ENCODE measurements around the gene AP1G1. TPM values are rescaled to one million over a fixed set of nuclear protein-coding genes. Genes with fewer than 3 reads are reported as not detected.

AP1G1 gene
- total RNA-seq, 2 experiments from 2014 or later = 53.9 to 57.4 TPM

DNA sequence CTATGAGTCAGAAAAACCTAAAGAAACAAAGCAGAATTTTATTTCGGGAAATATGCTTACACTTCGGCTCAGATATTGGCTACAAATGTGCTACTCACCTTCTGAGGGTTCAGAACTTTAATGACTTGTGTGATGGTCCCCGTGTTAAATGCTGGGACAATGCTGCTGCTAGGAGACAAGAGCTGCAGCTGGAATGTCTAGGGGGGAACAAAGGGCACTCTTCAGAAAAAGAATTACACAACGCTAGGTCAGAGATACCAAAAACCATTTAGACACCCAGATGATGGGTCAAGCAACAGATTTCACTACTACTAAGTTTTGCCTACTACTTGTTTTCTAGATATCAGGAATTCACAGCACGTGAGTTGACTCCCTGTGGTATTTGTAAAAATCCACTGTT is 74.1 kb downstream of the AP1G1 start:
- Mint-ChIP-seq H3K36me3 (ENCODE audit: low read depth) (peaks cover 47% of the 10 kb centered on the region), H3K4me1 (ENCODE audit: low read depth) (peaks cover 6% of the 10 kb centered on the region), H3K27ac (no peak overlapping the region), H3K27me3 (no peaks in the 10 kb centered on the region), H3K4me3 (no peak overlapping the region), H3K9me3 (no peaks in the 10 kb centered on the region)
- intact Hi-C loops (cut with micrococcal nuclease) = no loop called here
- ATAC-seq (no peak), DNase-seq (no peak)
- CTCF ChIA-PET = interaction anchor here (2.0 to 3.2 kb wide), 2 partner anchors 124 to 227 kb away, joined by 5 to 14 read pairs; no protein-coding TSS in a partner anchor
- POLR2A ChIA-PET = no interaction called here
- TF ChIP-seq, protein P1, sequence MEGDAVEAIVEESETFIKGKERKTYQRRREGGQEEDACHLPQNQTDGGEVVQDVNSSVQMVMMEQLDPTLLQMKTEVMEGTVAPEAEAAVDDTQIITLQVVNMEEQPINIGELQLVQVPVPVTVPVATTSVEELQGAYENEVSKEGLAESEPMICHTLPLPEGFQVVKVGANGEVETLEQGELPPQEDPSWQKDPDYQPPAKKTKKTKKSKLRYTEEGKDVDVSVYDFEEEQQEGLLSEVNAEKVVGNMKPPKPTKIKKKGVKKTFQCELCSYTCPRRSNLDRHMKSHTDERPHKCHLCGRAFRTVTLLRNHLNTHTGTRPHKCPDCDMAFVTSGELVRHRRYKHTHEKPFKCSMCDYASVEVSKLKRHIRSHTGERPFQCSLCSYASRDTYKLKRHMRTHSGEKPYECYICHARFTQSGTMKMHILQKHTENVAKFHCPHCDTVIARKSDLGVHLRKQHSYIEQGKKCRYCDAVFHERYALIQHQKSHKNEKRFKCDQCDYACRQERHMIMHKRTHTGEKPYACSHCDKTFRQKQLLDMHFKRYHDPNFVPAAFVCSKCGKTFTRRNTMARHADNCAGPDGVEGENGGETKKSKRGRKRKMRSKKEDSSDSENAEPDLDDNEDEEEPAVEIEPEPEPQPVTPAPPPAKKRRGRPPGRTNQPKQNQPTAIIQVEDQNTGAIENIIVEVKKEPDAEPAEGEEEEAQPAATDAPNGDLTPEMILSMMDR (IDR thresholded peaks at IDR 0.05) = no peak

DNA sequence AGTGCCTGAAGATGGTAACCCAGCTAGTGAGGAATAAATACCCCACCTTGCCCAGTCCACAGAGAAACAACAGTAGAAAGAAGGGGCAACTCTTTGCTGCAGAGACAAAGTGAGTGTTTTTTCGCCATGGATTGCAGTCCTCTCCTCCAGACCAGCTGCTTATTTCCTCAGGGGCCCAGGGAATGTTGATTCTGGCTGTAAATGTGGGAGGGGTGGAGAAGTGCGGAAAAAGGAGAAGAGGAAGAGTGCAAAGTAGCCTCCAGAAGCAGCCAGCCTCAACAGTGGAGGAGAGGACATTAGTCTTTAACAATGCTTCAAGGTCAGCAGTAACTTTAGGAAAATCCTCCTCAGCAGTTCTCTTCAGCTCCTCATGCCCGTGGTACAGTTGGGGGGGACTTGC is 76.0 kb downstream of the AP1G1 start:
- Mint-ChIP-seq H3K4me3 (no peak overlapping the region), H3K36me3 (ENCODE audit: low read depth) (peaks cover 33% of the 10 kb centered on the region), H3K27me3 (no peaks in the 10 kb centered on the region), H3K9me3 (no peaks in the 10 kb centered on the region), H3K4me1 (ENCODE audit: low read depth) (peaks cover 8% of the 10 kb centered on the region), H3K27ac (no peak overlapping the region)
- CTCF ChIA-PET = interaction anchor here (3.2 kb wide), 1 partner anchor 229 kb away, joined by 14 read pairs; no protein-coding TSS in a partner anchor
- TF ChIP-seq, protein P1 (IDR thresholded peaks at IDR 0.05) = no peak
- ATAC-seq (no peak), DNase-seq (no peak)
- POLR2A ChIA-PET = no interaction called here
- intact Hi-C loops (cut with micrococcal nuclease) = no loop called here

DNA sequence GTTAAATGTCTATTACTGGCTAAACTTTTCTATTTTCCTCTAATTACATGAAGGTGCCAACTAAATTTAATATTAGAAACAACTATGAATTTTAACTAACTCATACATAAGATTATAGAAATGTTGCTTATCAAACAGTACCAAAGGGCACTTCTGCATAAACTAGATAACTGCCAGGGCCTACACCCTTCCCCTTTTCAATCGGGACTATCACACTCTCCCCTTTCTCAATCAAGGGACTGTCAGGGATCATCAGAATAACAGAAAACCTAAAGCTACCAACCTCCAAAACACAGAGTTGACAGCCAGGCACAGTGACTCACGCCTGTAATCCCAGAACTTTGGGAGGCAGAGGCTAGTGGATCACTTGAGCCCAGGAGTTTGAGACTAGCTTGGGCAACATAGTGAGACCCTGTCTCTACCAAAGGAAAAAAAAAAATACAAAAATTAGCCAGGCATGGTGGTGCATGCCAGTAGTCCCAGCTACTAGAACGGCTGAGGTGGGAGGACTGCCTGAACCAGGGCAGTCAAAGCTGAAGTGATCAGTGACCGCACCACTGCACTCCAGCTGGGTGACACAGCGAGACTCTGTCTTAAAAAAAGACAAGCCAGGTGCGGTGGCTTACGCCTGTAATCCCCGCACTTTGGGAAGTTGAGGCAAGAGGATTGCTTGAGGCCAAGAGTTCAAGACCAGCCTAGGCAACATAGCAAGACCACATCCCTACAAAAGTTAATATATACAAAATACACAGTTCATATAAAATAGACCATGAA is 80.9 kb downstream of the AP1G1 start:
- no peak overlapping the region for H3K4me3 Mint-ChIP-seq
- TF ChIP-seq, protein P1 (IDR thresholded peaks at IDR 0.05) = no peak

DNA sequence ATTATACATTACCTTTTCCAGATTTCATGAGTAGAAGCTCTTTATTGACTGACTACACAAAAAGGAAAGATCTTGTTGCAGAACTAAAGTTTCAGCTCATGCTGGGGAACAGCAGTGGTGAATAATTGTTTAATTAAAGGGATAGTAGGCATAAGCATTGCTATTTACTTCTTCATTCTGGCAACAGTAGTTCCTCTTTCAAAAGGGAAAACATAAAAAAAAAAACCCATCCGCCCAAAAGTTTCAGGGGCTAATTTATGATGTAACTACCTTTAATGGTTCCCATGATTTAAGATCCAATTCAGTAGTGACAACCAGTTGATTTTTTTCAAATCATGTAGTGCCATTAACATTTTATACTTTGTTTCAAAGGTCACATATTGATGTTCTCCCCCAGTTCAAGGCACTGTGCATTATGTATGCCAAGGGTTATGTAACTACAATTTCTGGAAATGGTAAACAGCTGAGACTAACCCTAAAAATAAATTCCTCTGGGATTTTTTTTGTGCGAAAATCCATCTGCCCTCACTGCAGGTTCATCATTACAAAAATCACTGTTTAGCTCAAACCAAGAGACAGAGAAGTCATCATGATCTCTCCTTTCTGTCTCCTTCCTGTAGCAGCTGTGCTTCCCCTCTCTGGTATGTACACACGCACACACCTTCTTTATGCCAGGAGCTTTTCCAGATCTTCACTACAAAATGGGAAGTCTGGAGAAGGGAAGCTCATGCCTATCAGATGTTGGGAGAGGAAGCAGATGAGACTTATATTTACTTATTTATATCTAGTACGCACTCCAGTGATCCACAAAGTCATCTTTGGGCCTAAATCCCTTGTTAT is 81.9 kb downstream of the AP1G1 start:
- DNase-seq (no peak), ATAC-seq (no peak)
- peaks cover 2% of the 10 kb centered on the region for H3K27me3 Mint-ChIP-seq
- intact Hi-C loops (cut with micrococcal nuclease) = loop anchor here (10.0 kb wide), 1 partner anchor 238 kb away; no protein-coding TSS in a partner anchor
- peaks cover 6% of the 10 kb centered on the region for H3K36me3 Mint-ChIP-seq (ENCODE audit: low read depth)
- H3K4me1 Mint-ChIP-seq (ENCODE audit: low read depth) = peaks cover 21% of the 10 kb centered on the region
- no peak overlapping the region for H3K4me3 Mint-ChIP-seq
- TF ChIP-seq, protein P1 (IDR thresholded peaks at IDR 0.05) = no peak
- POLR2A ChIA-PET = no interaction called here
- CTCF ChIA-PET = interaction anchor here (0.7 to 1.2 kb wide), 2 partner anchors 18 to 235 kb away, joined by 3 read pairs; no protein-coding TSS in a partner anchor
- H3K9me3 Mint-ChIP-seq = no peaks in the 10 kb centered on the region
- no peak overlapping the region for H3K27ac Mint-ChIP-seq

More for the DNA sequence above, 80.9 kb downstream of the AP1G1 start:
- Mint-ChIP-seq H3K27ac (no peak overlapping the region), H3K9me3 (no peaks in the 10 kb centered on the region), H3K36me3 (ENCODE audit: low read depth) (peaks cover 15% of the 10 kb centered on the region), H3K27me3 (peaks cover 2% of the 10 kb centered on the region), H3K4me1 (ENCODE audit: low read depth) (peaks cover 15% of the 10 kb centered on the region)
- no peak for ATAC-seq
- POLR2A ChIA-PET = no interaction called here
- CTCF ChIA-PET = interaction anchor here (1.2 to 2.1 kb wide), 2 partner anchors 11 to 234 kb away, joined by 3 to 5 read pairs; no protein-coding TSS in a partner anchor
- no peak for DNase-seq
- intact Hi-C loops (cut with micrococcal nuclease) = loop anchor here (10.0 kb wide), 1 partner anchor 237 kb away; no protein-coding TSS in a partner anchor
